ENCODE measurements around the gene C7orf57. TPM values are rescaled to one million over a fixed set of nuclear protein-coding genes. Genes with fewer than 3 reads are reported as not detected.
"Not testable (repeated sequence)": the region's sequence is repeated elsewhere in the genome, so short reads cannot be mapped to it uniquely, and the experiment has no call there.

The C7orf57 gene
- total RNA-seq, result not detected
- long read RNA-seq, result 0 reads

DNA sequence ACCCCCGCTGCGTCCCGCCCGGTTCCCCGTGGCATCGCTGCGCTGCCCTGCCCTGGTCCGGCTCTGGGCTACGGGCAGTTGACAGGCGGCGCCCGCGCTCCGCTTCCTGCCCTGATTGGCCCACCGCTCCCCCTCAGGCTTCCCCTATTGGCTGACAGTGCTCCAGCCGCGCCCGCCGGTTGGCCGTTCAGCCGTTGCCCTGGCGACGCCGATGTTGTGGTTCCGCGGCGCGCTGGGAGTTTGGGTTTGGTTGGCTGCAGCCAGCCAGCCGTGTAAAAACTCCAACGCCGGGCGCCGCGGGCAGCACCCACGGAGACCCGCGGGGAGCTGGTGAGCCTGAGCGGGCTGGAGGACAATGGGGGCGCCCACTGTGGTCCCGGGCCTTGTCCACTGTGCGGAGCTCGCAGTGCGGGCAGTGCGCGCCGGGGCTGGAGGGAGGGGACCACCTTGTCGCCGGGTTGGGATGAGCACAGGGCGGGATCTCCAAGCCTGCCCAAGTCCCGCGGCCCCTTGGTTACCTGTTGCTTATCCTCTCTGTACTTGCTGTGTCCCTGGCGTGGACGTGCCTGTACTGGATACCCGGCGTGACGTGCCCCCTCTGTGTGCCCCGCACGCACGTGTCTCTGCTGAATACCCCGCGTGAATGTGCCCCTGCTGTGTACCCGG is at the start of gene C7orf57:
TSS of gene C7orf57 (plus strand) at position 243 of the 666 bp plus-strand sequence. CDS start 766 bp downstream, outside the sequence.
- peak; percentile 100 for ATAC-seq (ENCODE audit: poor library complexity)
- intact Hi-C loops (cut with DNase I), result loop anchor here (2.0 kb wide), 1 partner anchor 73 kb away; no protein-coding TSS in a partner anchor

DNA sequence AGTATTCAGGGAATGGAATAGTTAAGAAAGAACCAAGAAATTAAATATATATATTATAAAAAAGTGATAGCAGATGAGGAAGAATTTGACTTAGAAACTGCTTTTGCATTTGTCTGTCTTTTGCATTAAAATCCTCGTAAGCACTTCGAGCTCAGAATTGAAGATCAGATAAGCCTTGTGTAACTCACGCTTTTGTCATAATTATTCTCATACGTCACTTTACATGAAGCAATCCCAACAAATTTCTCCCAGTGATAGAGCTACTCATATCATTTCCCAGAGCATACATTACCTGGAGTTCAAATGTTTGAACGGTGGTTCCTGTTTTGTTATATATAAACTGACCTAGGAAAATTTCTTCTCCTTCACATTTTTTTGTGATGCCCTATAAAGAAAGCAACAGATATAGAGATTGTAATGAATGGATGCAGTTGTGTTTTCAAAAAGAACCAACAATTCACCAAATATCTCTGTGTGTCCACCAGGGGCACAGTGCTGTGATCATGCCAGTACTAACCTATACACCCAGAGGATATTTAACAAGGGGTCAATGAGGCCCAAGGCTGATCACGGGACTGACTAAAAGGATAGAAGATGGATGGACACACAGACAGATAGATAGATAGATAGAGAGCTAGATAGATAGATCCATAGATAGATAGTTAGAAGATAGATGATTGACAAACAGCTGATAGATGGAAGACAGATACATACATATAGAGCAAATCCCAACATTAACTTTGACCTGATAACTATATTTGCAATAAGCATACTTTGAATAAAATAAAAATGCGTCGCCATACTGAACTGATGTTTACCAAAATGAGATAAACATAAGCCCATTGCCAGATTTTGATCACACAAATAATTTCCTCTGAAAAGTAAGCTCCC is 46.6 kb upstream of the C7orf57 start:
- ATAC-seq (ENCODE audit: poor library complexity) (no peak), DNase-seq (no peak)
- intact Hi-C loops (cut with DNase I), result no loop called here

More for the DNA sequence above, at the start of gene C7orf57:
- peak; percentile 96 for DNase-seq

DNA sequence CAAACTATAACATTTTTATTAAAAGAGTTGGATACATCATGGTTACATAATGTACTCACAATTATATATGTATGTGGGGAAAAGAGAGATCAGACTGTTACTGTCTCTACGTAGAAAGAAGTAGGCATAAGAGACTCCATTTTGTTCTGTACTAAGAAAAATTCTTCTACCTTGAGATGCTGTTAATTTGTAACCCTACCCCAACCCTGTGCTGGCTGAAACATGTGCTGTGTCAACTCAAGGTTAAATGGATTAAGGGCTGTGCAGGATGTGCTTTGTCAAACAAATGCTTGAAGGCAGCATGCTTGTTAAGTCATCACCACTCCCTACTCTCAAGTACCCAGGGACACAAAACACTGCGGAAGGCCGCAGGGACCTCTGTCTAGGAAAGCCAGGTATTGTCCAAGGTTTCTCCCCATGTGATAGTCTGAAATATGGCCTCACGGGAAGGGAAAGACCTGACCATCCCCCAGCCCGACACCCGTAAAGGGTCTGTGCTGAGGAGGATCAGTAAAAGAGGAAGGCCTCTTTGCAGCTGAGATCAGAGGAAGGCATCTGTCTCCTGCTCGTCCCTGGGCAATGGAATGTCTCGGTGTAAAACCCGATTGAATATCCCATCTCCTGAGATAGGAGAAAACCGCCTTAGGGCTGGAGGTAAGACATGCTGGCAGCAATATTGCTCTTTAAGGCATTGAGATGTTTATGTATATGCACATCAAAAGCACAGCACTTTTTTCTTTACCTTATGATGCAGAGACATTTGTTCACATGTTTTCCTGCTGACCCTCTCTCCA is 45.5 kb upstream of the C7orf57 start:
- ATAC-seq (ENCODE audit: poor library complexity), result not testable (repeated sequence)
- intact Hi-C loops (cut with DNase I), result loop anchor here (5.0 kb wide), 1 partner anchor 117 kb away; no protein-coding TSS in a partner anchor

DNA sequence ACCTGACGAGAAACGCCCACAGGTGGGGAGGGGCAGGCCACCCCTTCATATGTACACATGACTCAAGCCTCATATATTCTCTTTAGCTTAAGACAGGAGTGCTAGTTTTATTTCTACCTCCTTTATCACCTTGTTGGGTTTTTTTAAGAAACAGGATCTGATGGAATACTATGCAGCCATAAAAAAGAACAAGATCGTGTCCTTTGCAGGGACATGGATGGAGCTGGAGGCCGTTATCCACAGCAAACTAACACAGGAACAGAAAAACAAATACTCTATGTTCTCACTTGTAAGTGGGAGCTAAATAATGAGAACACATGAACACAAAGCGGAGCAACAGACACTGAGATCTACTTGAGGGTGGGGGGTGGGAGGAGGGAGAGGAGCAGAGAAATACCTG is 44.8 kb upstream of the C7orf57 start:
- intact Hi-C loops (cut with DNase I), result loop anchor here (5.0 kb wide), 1 partner anchor 117 kb away; no protein-coding TSS in a partner anchor
- DNase-seq, result no peak
- no peak for ATAC-seq (ENCODE audit: poor library complexity)

More for the DNA sequence above, 45.5 kb upstream of the C7orf57 start:
- not testable (repeated sequence) for DNase-seq

DNA sequence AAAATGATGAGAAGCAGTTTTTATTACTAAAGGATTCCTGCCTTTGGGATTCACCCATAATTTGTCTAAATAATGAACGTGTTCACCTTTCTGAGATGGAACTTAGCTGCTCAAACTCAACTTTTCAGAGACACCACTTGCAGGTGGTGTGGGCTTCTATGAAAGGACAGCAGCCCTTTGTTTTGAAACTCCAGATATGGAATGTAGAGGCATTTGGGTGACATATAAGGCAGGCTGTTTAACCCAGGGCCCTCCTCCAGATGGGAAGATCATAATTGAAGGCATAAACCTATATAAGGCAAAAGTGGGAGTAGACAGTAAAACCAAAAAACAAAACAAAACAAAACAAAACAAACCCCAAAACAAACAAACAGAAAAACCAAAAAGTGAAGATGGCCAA is 44.1 kb upstream of the C7orf57 start:
- no peak for DNase-seq
- intact Hi-C loops (cut with DNase I), result loop anchor here (5.0 kb wide), 1 partner anchor 116 kb away; no protein-coding TSS in a partner anchor
- no peak for ATAC-seq (ENCODE audit: poor library complexity)

DNA sequence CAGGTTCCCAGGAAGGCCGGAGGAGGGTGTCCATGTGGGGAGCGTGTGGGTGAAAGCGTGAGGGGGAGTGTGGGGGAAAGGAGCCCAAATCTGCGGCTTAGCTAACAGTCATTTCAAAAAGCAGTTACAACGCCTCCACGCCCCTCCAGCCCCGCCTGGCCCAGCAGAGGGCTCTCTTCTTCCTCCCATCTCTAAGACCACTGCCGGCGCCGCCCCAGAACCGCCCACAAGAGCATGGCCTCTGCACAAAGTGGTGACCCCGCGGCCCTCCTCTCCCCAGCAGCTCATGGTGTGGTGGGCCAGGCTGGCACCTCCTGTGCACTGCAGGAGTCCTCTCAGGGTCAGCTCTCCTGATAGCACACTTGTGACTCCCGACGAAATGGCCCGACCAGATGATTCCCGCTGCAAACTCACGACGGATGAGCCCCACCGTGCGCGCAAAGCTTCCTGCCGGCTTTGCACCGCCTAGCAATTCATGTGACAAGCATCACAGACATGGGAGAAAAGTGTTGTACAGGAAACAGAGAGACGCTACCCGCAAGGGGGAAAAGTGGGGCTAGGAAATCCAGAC is 43.5 kb upstream of the C7orf57 start:
- intact Hi-C loops (cut with DNase I), result loop anchor here (5.0 kb wide), 1 partner anchor 115 kb away; no protein-coding TSS in a partner anchor
- DNase-seq (peak; percentile 94), ATAC-seq (ENCODE audit: poor library complexity) (peak; percentile 100)

DNA sequence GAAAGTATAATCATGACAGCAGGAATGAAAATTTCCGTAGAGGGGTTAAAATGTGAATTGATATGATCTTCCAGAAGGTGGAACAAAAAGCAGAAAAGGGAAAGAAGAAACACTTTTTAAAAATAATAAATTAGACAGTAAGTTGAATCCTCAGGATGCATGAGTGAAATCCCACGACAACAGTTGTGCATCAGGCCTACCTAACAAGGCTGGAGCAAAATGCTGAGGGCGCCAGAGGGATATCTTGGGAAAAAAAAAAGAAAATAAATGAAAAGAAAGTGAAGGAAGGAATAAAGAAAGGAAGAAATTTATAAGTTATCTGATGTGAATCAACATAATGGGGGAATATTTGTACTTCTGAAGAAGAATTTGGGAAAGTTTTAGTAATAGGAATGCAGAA is 42.9 kb upstream of the C7orf57 start:
- DNase-seq (no peak), ATAC-seq (ENCODE audit: poor library complexity) (no peak)
- intact Hi-C loops (cut with DNase I), result loop anchor here (5.0 kb wide), 1 partner anchor 115 kb away; no protein-coding TSS in a partner anchor

DNA sequence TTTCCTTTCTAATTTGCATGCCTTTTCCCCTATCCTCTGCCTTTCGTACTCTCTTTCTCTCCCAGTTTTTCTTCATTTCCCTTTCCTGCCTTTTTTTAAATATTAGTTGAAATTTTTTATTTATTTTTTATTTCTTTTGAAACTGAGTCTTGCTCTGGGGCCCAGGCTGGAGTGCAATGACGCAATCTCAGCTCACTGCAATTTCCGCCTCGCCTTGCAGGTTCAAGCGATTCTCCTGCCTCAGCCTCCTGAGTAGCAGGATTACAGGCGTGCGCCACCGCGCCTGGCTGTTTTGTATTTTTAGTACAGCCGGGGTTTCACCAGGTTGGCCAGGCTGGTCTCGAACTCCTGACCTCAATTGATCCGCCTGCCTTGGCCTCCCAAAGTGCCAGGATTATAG is 35.9 kb upstream of the C7orf57 start:
- intact Hi-C loops (cut with DNase I), result no loop called here
- ATAC-seq (ENCODE audit: poor library complexity), result no peak
- DNase-seq, result no peak

DNA sequence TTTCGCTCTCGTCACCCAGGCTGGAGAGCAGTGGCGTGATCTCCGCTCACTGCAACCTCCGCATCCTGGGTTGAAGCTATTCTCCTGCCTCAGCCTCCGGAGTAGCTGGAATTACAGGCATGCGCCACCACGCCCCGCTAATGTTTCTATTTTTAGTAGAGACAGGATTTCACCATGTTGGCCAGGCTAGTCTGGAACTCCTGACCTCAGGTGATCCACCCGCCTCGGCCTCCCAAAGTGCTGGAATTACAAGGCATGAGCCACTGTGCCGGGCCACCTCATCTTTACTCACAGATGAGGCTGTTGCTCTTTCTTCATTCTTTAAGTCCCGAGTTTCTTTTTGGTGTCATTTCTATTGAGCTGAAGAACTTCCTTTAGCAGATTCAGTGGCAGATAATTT is 35.2 kb upstream of the C7orf57 start:
- ATAC-seq (ENCODE audit: poor library complexity); DNase-seq; intact Hi-C loops (cut with DNase I): not testable (repeated sequence)

DNA sequence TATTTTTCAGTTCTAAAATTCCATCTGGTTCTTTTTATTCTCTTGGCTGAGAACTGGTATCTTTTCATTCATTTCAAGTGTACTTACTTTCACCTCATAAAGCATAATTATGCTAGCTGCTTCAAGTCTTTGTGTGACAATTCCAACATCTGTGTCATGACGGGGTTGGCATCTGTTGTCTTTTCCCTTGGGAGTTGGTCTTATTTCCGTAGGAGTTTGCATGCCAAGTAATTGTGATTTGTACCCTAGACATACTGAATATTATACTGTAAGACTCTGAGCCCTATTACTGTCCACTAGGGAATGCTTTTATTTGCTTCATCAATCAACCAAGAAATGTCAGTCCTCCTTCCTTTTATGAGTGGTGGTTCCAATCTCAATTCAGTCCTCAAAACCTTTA is 31.3 kb upstream of the C7orf57 start:
- DNase-seq (no peak), ATAC-seq (ENCODE audit: poor library complexity) (no peak)
- intact Hi-C loops (cut with DNase I), result no loop called here

DNA sequence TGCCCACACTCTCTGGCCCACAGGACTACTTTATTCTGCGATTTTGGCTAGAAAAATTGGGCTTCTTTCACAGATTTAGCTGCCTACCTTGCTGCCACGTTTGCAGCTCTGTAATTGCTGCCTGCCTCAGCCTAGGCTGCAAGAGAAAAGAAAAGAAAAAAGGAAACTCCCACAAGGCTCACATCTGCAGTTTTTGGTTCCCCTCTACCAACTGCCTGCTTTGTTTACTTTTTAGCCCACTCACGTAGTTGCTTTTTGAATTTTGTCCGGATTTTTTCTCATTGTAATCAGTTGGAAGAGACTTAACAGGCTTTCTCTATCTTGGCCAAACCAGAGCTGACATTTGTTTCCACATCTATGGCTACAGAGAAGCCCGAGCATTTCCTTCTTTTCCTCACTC is 30.7 kb upstream of the C7orf57 start:
- no peak for DNase-seq
- intact Hi-C loops (cut with DNase I), result no loop called here
- no peak for ATAC-seq (ENCODE audit: poor library complexity)

DNA sequence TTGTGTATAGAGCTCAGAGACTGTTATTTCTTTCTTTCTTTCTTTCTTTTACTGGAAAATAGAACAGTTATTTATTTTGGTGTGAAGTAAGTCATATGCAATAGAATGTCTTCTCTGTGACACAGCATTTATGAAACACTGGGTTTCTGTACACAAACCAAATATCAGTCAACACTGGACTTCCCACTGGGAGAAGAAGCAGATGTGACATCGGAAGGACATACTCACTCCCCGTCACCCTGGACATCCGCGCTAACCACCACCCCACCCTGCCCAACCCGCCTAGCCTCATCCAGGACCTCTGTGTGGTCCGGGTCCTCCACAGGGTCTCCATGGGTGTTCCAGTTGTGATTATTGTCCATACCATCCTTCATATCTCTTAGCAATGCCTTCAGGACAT is 28.5 kb upstream of the C7orf57 start:
- no peak for DNase-seq
- no peak for ATAC-seq (ENCODE audit: poor library complexity)
- intact Hi-C loops (cut with DNase I), result no loop called here

DNA sequence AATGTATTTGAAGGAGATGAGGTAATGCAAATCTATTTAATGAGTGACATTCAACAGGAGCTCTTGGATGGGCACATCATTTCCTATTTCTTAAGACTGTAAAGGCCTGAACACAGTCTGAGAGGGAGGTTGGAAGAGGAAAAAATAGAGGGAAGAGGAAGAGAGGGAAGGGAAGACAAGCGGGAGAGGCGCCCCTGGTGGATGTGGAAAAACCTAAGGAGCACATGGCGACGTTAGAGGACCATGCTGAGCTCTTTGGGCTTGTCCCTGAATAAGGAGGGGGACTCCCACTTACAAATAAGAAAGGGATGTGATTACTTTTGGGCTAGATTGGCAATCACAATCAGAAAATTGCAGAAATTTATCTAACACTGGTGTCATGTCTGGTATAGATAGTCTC is 26.1 kb upstream of the C7orf57 start:
- DNase-seq (no peak), ATAC-seq (ENCODE audit: poor library complexity) (no peak)
- intact Hi-C loops (cut with DNase I), result no loop called here

DNA sequence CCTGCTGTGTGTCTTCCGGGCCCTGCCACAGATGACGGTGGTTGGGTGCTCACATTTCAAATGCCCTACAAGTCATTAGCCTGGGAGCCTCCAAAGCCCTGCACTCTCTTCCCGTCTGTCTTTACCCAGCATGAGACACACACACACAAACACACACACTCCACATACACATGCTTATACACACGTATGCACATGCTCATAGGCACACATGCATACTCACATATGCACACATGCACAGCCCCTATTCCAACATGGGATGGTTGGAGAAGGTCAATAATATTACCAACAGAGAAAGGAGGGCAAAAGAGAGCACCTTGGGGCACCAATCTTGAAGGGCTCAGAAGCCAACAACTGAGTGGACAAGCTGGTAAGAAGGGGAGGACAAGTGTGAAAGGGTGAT is 25.4 kb upstream of the C7orf57 start:
- no peak for DNase-seq
- ATAC-seq (ENCODE audit: poor library complexity), result no peak
- intact Hi-C loops (cut with DNase I), result no loop called here

DNA sequence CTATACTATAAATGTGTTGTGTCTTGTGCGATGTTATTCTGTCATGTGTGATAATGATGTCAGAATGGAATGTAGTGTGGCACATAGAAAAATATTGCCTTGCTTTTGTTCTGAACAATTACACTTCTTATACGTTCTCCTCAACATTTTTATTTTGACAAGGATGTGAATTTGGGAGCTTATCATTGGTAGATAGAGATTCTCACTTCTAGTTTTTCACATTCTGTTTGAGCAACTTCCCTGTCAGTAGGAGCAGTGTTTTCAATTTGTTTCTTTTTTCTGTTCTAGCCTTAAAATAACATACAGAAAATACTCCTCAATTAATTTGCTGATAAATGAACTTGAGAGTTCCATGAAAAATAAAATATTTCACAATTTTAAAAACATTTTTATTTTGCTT is 24.0 kb upstream of the C7orf57 start:
- no peak for DNase-seq
- ATAC-seq (ENCODE audit: poor library complexity), result no peak
- intact Hi-C loops (cut with DNase I), result no loop called here

DNA sequence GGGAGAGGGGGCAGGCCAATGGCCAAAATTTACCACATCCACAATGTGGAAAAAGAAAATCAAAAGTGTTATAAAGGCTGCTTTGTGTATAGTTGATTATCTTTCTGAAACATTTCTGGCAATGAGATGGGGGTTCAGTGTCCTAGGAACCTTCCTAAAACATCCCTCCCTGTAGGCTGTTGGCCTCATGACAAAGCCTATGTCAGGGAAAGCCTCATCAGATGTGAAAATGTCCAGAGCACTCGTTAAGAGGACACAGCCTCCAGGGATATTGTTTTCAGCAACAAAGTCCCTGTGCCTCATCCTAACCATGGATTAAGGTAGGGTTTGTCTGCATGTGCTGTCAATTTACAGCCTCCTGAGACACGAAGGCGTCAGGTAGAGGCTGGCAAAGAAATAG is 23.4 kb upstream of the C7orf57 start:
- intact Hi-C loops (cut with DNase I), result no loop called here
- DNase-seq (no peak), ATAC-seq (ENCODE audit: poor library complexity) (no peak)

DNA sequence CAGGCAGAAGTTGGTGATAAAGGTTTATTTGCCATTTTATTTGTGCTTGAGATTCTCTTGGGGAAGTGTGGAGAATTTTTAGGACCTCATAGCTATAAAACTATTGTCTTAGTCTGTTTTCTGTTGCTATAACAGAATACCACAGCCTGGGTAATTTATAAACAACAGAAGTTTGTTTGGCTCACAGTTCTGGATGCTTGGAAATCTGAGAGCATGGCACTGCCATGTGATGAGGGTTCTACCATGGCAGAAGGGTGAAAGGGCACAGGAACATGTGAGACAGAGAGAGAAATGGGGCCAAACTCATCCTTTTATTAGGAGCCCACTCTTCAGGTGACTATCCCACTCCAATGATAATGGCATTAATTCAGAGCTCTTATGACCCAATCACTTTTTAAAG is 18.7 kb upstream of the C7orf57 start:
- no peak for DNase-seq
- intact Hi-C loops (cut with DNase I), result no loop called here
- no peak for ATAC-seq (ENCODE audit: poor library complexity)

DNA sequence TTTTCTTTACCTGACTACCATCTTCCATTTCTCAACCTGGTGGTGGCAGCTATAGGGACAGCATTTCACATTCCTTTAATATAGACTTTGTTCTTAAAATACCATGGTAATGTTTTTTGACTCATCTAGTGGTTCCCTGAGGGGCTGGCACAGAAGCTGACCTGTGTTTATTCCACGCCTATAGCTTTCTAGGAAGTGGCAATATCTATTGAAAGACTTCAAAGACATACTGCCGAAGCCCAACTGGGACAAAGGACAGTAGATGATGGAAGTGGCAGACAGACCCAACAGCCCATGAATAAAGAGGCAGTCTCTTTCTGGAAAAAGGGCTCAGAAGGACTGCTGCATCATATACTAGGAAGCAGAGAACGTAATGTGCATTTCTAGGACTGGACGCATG is 17.7 kb upstream of the C7orf57 start:
- DNase-seq (no peak), ATAC-seq (ENCODE audit: poor library complexity) (no peak)
- intact Hi-C loops (cut with DNase I), result no loop called here

DNA sequence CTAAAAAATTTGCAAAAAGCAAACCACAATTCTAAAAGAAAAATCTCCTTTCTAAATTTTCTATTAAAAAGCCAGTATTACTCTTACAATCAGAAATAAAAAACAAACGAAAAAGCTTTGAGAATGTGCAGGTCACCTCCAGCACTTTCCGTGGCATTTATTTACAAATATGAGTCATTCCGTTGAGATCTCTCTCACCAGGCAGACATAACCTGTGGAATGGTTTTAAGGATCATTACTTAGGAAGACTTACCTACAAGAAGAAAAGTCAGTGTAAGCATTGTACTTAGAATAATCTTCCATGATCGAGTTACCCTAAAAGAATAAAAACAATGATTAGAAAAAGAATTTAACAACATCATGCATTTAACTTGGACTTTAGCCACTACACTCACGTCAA is 9.7 kb upstream of the C7orf57 start:
- DNase-seq (no peak), ATAC-seq (ENCODE audit: poor library complexity) (no peak)
- intact Hi-C loops (cut with DNase I), result no loop called here

Data from Right ventricle myocardium superior (tissue), 1 donor.